Activated CD8-positive, alpha-beta memory T cell treated with anti-CD3 and anti-CD28 coated beads for 48 hours (primary cell): ENCODE measurements around the gene IST1.
A peak's percentile ranks its signal among the peaks of the same experiment; 100 is the strongest.
"Not testable (repeated sequence)": the region's sequence is repeated elsewhere in the genome, so short reads cannot be mapped to it uniquely, and the experiment has no call there.

Source experiments
- DNase-seq, 3 experiments: peaks; one replicate each; pipeline ENCODE4 v3.0.0-alpha.2; 2020; ENCODE audit warnings: low read depth in 2 of 3, low spot score in 2 of 3

IST1 gene

GRCh38 chr16:71880176-71880575, 15.2 kb upstream of the IST1 start:
- no peak for DNase-seq

GRCh38 chr16:71882505-71883167, 12.7 kb upstream of the IST1 start:
- DNase-seq = peak; percentile 15 to 68 (median 24)

GRCh38 chr16:71883168-71883848, 12.0 kb upstream of the IST1 start:
- peak; percentile 14 to 22 (median 18) for DNase-seq

GRCh38 chr16:71883849-71884638, 11.3 kb upstream of the IST1 start, which contains the start of gene ZNF821:
TSS of gene ZNF821 (minus strand) at chr16:71884182. CDS start at chr16:71879946, 4,236 bp downstream.
- peak; percentile 41 to 54 (median 49) for DNase-seq

- no peak for DNase-seq
These were observed 10.1 kb upstream of the IST1 start for GRCh38 chr16:71885261-71885650.

GRCh38 chr16:71889147-71889546, 6.2 kb upstream of the IST1 start:
- DNase-seq = no peak

- DNase-seq = no peak
These were observed 1.5 kb upstream of the IST1 start for GRCh38 chr16:71893888-71894228.

GRCh38 chr16:71894229-71894920, 956 bp upstream of the IST1 start:
- no peak for DNase-seq

- DNase-seq = no peak
These were observed 491 bp downstream of the IST1 start for GRCh38 chr16:71895679-71896365.

GRCh38 chr16:71896764-71897368, 1.5 kb downstream of the IST1 start:
- no peak for DNase-seq

- no peak for DNase-seq
These were observed 3.8 kb downstream of the IST1 start for GRCh38 chr16:71899171-71899570.

GRCh38 chr16:71902656-71903365, 7.5 kb downstream of the IST1 start:
- no peak for DNase-seq

- no peak for DNase-seq
These were observed 8.3 kb downstream of the IST1 start for GRCh38 chr16:71903608-71904007.

GRCh38 chr16:71904239-71904638, 8.9 kb downstream of the IST1 start:
- no peak for DNase-seq

- not testable (repeated sequence) for DNase-seq
These were observed 10.4 kb downstream of the IST1 start for GRCh38 chr16:71905765-71906164.

- DNase-seq = no peak
These were observed 15.8 kb downstream of the IST1 start for GRCh38 chr16:71911121-71911520.

GRCh38 chr16:71912534-71913275, 17.4 kb downstream of the IST1 start:
- DNase-seq = no peak

- no peak for DNase-seq
These were observed 19.5 kb downstream of the IST1 start for GRCh38 chr16:71914802-71915201.

- DNase-seq = no peak
These were observed 20.0 kb downstream of the IST1 start for GRCh38 chr16:71915350-71915749.
